GM18505 (cell line): ENCODE data around the gene ASMTL.
"Not testable (repeated sequence)": the region's sequence is repeated elsewhere in the genome, so short reads cannot be mapped to it uniquely, and the experiment has no call there.

Source experiments
- ATAC-seq: cut with Tn5 transposase; IDR thresholded peaks from one replicate; pipeline ENCODE4 v1.9.1; 2021; ENCODE audit not compliant: unreplicated experiment
- POLR2A ChIP-seq: IDR thresholded peaks from 4 replicates; pipeline ENCODE4 v1.6.1; 2011; ENCODE audit warnings: borderline replicate concordance; ENCODE audit not compliant: insufficient read depth, insufficient read length; ENCODE audit errors: extremely low read depth

The ASMTL gene

DNA sequence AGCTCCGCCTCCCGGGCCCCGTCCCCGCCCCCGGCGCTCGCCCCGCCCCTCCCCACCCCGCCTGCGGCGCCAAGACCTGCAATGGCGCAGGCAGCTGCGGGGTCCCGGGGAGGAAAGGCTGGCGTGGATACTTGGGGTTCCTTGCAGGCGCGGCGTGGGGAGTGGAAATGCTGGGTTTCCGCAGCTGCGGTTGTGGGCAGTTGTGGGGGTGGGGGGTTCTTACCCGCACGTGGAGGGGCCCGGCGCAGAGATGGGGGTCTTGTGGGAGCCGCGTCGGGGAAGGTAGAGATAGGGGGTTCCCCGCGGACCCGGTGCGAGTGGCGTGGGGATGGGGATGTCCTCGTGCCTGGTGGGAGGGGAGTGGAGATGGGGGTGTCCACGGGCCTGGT lies 680 bp upstream of the ASMTL start:
- peak; percentile 29 for TF ChIP-seq POLR2A

GRCh38 chrX:1451661-1452515 lies 821 bp downstream of the ASMTL start:
- no peak for TF ChIP-seq POLR2A
- ATAC-seq: no peak

More for the DNA sequence above, 680 bp upstream of the ASMTL start:
- no peak for ATAC-seq

- TF ChIP-seq POLR2A: no peak
- no peak for ATAC-seq
Observed at GRCh38 chrX:1451251-1451660, 1.5 kb downstream of the ASMTL start.

GRCh38 chrX:1450361-1451161 lies 2.1 kb downstream of the ASMTL start:
- ATAC-seq: no peak
- TF ChIP-seq POLR2A: no peak

DNA sequence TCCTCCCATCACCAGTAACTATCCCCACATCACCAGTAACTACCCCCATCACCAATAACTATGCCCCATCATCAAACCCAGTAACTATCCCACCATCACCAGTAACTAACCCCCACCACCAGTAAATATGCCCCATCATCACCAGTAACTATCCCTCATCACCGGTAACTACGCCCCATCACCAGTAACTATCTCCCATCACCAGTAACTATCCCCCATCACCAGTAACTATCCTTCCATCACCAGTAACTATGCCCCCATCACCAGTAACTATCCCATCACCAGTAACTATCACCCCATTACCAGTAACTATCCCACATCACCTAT lies 2.9 kb downstream of the ASMTL start:
- no peak for TF ChIP-seq POLR2A
- ATAC-seq: no peak

- TF ChIP-seq POLR2A: no peak
- ATAC-seq: no peak
Observed at GRCh38 chrX:1449036-1449822, 3.5 kb downstream of the ASMTL start.

- ATAC-seq: not testable (repeated sequence)
Observed at GRCh38 chrX:1448573-1449001, 4.1 kb downstream of the ASMTL start.

DNA sequence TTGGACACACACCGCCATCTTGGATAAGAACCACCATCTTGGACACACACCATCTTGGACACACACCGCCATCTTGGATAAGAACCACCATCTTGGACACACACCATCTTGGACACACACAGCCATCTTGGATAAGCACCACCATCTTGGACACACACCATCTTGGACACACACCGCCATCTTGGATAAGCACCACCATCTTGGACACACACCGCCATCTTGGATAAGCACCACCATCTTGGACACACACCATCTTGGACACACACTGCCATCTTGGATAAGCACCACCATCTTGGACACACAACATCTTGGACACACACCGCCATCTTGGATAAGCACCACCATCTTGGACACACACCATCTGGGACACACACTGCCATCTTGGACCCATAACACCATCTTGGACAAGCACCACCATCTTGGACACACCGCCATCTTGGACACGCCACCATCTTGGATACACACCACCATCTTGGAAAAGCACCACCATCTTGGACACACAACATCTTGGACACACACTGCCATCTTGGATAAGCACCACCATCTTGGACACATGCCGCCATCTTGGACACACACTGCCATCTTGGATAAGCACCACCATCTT lies 4.6 kb downstream of the ASMTL start:
- not testable (repeated sequence) for ATAC-seq

DNA sequence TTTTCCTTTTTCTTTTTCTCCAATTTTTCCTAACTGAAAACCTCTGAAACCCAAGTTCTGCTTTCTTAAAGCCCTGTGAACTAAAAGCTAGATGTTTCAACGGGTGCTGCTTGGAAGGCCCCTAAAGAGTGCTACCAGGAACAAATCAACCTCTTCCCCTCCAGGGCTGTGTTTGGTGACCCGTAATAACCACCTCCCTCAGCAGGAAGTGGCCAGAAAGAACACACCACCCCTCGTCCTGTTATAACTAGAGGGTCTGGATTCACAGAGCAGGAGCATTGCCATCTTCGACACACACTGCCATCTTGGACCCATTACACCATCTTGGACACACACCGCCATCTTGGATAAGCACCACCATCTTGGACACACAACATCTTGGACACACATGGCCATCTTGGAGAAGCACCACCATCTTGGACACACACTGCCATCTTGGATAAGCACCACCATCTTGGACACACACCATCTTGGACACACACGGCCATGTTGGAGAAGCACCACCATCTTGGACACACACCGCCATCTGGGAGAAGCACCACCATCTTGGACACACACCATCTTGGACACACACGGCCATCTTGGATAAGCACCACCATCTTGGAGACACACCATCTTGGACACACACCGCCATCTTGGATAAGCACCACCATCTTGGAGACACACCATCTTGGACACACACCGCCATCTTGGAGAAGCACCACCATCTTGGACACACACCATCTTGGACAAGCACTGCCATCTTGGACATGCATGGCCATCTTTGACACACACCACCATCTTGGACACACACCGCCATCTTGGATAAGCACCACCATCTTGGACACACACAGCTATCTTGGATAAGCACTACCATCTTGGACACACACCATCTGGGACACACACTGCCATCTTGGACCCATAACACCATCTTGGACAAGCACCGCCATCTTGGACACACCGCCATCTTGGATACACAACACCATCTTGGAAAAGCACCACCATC lies 5.4 kb downstream of the ASMTL start:
- not testable (repeated sequence) for ATAC-seq

DNA sequence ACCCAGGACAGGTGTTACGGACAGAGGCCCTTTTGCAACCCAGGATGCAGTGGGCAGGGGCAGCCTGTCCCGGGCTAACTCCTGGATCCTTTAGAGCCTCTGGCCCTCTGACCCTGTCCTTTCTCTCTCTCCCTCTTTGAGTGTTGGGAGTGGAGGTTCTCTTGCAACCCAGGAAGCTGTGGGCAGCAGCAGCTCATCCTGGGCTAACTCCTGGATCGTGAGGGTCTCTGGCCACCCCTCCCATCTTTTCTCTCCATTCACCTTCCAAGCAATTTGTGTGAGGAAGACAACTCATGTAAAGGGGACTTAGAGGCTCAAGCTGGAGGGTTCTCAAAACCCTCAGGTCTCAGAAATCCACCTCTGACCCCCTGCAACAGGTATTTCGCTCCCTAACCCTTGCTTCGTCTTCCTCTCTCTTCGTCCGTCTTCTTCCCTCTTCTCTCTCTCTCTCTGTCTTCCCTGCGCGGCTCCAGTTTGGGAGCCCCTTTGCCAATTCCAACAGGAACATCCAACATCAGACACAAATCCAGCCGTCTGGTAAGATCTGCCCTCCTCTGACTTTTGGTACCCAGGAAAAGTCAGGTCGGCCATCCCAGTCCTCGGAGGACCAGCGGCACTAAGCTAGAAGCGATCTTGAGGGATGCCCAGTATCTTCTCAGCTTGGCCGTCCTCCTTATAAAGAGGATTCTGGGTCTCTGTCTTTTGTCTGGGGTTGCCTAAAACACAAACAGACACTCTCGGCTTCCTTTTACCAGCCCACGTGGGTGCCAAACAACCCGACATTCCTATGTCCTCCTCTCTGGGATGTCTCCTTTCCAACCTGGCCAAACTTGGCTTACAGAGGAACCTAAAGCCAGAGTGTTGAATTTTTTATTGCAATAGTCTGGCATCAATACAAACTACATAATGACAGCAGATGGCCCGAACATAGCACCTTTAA lies 7.9 kb downstream of the ASMTL start:
- TF ChIP-seq POLR2A: no peak
- ATAC-seq: no peak

GRCh38 chrX:1443496-1444075 lies 9.1 kb downstream of the ASMTL start:
- no peak for TF ChIP-seq POLR2A
- no peak for ATAC-seq
